ENCODE results near the gene IFT74.

The IFT74 gene

DNA sequence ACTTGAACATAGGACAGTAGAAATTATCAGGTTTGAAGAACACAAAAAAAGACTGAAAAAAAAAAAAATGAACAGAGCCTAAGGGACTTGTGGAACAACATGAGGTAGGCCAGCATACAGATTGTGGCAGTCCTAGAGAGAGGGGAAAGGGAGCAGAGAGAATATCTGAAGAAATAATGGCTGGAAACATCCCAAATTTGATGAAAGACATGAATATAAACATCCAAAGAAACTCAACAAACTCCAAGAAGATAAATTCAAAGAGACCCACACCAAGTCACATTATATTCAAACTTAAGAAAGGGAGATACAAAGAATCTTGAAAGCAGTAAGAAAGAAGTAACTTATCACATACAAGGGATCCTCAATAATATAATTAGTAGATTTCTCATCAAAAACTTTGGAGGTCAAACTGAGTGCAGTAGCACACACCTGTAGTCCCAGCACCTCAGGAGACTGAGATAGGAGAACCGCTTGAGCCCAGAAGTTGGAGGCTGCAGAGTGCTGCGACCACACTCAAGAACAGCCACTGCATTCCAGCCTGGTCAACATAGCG lies 18.3 kb upstream of the IFT74 start:
- no peak for DNase-seq (ENCODE audit: low spot score)
- in situ Hi-C loops (cut with MboI; ENCODE audit: low pct_unique_long_range_greater_than_20kb, low sequenced_read_pairs, unreplicated experiment) = no loop called here
- TF ChIP-seq, protein P1, sequence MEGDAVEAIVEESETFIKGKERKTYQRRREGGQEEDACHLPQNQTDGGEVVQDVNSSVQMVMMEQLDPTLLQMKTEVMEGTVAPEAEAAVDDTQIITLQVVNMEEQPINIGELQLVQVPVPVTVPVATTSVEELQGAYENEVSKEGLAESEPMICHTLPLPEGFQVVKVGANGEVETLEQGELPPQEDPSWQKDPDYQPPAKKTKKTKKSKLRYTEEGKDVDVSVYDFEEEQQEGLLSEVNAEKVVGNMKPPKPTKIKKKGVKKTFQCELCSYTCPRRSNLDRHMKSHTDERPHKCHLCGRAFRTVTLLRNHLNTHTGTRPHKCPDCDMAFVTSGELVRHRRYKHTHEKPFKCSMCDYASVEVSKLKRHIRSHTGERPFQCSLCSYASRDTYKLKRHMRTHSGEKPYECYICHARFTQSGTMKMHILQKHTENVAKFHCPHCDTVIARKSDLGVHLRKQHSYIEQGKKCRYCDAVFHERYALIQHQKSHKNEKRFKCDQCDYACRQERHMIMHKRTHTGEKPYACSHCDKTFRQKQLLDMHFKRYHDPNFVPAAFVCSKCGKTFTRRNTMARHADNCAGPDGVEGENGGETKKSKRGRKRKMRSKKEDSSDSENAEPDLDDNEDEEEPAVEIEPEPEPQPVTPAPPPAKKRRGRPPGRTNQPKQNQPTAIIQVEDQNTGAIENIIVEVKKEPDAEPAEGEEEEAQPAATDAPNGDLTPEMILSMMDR (IDR thresholded peaks at IDR 0.05; ENCODE audit: extremely low read depth, insufficient read depth, missing control alignments) = no peak

DNA sequence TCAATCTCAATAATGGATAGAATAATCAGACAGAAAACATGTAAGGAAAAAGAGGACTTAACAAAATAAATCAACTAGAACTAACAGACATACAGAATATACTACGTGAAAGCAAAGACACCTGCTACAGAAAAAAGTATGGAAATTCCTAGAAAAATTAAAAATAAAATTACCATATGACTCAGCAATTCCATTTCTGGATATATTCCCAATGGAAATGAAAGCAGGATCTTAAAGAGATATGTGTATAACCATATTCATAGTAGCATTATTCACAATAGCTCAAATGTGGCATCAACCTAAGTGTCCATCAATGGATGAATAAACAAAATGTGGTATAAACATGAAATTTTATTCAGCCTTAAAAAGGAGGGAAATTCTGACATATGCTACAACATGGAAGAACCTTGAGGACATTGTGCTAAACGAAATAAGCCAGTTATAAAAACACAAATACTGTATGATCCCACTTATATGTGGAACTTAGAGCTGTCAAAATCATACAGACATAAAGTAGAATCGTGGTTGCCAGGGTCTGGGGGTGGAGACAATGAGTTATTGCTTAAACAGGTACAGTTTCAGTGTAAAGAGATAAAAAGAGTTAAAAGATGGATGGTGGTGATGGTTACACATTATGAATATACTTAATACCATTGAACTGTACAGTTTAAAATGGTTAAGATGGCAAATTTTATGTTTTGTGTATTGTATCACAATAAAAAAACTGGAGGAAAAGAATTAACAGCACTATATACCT lies 16.1 kb upstream of the IFT74 start:
- TF ChIP-seq, protein P1 (IDR thresholded peaks at IDR 0.05; ENCODE audit: extremely low read depth, insufficient read depth, missing control alignments) = no peak
- in situ Hi-C loops (cut with MboI; ENCODE audit: low pct_unique_long_range_greater_than_20kb, low sequenced_read_pairs, unreplicated experiment) = no loop called here

DNA sequence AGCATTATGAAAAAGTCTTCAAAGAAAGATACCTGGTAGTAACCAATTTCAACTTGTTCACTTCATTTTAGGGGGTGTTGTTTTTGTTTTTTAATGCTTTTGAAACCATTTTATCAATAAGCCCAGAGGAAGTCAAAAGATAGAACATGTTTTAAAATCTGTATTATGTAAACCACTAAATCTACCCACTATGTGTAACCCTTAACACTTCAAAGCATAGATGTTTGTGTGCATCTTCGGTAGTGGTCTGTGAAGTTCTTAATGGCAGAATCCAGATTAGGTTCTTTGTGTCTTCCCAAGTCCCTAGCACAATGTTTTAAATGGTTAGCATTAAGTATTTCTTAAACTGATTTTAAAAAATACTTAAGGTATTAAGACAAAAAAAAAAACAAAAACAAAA lies 15.4 kb upstream of the IFT74 start:
- TF ChIP-seq, protein P1 (IDR thresholded peaks at IDR 0.05; ENCODE audit: extremely low read depth, insufficient read depth, missing control alignments) = no peak
- DNase-seq (ENCODE audit: low spot score) = no peak
- in situ Hi-C loops (cut with MboI; ENCODE audit: low pct_unique_long_range_greater_than_20kb, low sequenced_read_pairs, unreplicated experiment) = no loop called here

More for the DNA sequence above, 16.1 kb upstream of the IFT74 start:
- no peak for DNase-seq (ENCODE audit: low spot score)

DNA sequence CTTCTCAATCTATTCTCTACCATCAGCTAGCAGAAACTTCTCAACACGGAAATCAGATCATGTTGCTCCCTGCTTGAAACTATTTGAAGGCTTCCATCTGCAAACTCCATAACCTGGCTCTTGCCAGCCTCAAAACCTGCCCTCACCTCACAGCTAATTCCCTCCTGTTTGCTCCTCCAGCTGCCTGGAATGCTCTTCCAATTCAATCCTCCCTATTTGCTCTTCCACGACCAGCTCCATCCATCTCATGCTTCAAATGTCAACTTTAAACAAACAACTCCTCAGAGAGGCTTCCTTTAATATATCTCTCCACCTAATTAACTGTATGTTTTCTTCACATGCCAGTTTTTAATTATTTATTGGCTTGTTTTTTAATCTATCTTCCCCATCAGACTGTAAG lies 10.6 kb upstream of the IFT74 start:
- TF ChIP-seq, protein P1 (IDR thresholded peaks at IDR 0.05; ENCODE audit: extremely low read depth, insufficient read depth, missing control alignments) = no peak
- no peak for DNase-seq (ENCODE audit: low spot score)
- in situ Hi-C loops (cut with MboI; ENCODE audit: low pct_unique_long_range_greater_than_20kb, low sequenced_read_pairs, unreplicated experiment) = no loop called here

DNA sequence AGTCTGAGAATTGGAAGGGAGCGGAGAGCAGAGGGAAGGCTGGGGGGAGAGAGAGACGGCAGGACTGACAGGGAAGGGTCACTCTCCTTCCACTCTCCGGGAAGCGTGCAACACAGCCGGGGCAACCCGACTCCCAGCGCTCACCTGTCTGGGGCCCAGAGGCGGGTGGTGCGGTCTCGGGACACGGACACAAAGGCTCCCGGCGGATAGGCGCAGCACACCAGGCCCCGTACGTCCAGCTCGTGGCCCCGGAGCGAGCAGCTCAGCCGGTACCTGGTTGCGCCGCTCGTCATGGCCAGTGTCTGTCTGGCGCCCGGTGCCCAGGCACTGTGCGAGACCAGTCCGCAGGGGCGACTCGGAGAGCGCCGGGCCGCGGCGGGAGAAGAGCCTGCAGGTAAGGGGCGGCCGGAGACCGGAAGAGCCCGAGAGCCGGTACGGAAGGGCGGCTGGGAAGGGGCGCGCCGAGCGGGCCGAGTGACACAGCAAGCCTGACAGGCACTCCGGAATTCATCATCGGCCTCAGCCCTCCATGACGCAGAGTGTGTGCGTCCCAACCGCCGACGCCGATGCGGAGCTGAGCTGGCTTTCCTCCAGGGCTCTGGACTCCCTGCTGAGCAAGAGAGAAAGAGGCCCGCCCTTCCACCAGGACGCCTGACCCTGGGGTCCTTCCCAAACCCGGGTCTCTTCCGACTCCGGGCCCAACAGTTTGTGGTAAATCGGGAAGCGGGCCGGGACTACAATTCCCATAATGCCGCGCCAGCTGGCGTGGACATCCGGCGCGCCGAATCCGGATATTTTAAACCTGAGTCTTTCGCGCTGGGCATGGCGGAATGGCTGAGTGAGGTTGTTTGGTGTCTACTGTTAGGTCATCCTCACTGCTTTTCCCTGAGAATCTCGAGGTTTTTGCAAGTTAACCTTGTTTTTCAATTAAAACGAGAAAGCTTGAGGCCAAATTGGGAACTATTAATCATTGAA lies 9.2 kb upstream of the IFT74 start, which contains the start of gene PLAA:
Gene PLAA (minus strand): TSS at position 490 of the 975 bp plus-strand sequence. CDS start 197 bp downstream, at position 293.
- peak; percentile 91 for DNase-seq (ENCODE audit: low spot score)
- in situ Hi-C loops (cut with MboI; ENCODE audit: low pct_unique_long_range_greater_than_20kb, low sequenced_read_pairs, unreplicated experiment) = no loop called here
- TF ChIP-seq, protein P1 (IDR thresholded peaks at IDR 0.05; ENCODE audit: extremely low read depth, insufficient read depth, missing control alignments) = peak; percentile 13

DNA sequence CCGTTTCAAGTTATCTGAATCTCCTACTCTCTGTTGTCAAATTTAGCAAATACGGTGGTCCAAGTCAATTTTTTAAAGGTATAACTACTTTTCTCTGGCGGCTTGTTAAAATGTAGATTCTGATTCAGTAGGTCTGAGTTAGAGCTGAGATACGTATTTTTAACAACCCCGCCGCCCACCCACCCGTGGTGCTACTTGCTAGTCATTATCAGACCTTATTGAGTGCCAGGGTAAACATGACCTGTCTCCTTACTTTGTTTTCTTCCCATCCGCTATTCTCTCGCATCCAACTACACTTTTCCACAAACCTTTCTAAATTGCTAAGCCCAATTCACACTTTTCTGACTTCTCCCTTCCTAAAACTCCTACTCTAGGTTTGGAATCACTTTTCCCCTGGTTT lies 8.5 kb upstream of the IFT74 start:
- in situ Hi-C loops (cut with MboI; ENCODE audit: low pct_unique_long_range_greater_than_20kb, low sequenced_read_pairs, unreplicated experiment) = no loop called here

More for the DNA sequence above, 8.5 kb upstream of the IFT74 start:
- TF ChIP-seq, protein P1 (IDR thresholded peaks at IDR 0.05; ENCODE audit: extremely low read depth, insufficient read depth, missing control alignments) = no peak
- no peak for DNase-seq (ENCODE audit: low spot score)
